GM12801 (cell line): Measurements from ENCODE around the gene SET.

Experiments used
- TF ChIP-seq, protein P1 (sequence below): IDR thresholded peaks from one replicate; pipeline ENCODE4 v1.5.1; 2011; ENCODE audit warnings: control low read depth; ENCODE audit not compliant: insufficient read length; ENCODE audit errors: extremely low read depth

Gene SET

DNA sequence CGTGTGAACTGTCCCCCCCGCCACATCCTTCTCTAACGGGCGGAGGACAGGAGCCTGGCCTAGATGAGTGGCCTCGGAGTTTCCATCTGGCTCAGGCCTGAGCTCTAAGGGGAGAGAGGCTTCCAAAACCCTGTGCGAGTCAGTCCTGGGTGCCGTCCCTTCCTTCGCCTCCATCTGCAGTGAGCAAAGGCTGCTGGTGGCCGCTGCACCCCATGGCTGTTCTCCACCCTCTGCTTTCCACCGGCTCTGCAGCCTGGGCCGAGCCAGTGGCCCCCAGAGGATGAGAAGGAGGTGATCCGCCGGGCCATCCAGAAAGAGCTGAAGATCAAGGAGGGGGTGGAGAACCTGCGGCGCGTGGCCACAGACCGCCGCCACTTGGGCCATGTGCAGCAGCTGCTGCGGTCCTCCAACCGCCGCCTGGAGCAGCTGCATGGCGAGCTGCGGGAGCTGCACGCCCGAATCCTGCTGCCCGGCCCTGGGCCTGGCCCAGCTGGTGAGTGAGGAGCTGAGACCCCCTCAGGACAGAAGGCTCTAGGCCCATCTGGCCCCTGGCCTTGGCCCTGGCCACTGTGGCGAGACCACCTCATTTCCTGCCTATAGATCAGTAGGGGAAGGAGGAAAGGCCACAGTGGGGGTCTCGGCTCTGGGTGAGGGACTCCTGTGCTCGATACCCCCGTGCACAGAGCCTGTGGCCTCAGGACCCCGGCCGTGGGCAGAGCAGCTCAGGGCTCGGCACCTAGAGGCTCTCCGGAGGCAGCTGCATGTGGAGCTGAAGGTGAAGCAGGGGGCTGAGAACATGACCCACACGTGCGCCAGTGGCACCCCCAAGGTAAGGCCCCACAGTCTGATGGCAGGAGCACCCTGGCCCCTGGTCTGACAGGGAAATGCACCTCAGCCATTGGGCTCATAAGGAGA is 16.3 kb downstream of the SET start:
- TF ChIP-seq, protein P1, sequence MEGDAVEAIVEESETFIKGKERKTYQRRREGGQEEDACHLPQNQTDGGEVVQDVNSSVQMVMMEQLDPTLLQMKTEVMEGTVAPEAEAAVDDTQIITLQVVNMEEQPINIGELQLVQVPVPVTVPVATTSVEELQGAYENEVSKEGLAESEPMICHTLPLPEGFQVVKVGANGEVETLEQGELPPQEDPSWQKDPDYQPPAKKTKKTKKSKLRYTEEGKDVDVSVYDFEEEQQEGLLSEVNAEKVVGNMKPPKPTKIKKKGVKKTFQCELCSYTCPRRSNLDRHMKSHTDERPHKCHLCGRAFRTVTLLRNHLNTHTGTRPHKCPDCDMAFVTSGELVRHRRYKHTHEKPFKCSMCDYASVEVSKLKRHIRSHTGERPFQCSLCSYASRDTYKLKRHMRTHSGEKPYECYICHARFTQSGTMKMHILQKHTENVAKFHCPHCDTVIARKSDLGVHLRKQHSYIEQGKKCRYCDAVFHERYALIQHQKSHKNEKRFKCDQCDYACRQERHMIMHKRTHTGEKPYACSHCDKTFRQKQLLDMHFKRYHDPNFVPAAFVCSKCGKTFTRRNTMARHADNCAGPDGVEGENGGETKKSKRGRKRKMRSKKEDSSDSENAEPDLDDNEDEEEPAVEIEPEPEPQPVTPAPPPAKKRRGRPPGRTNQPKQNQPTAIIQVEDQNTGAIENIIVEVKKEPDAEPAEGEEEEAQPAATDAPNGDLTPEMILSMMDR: no peak

DNA sequence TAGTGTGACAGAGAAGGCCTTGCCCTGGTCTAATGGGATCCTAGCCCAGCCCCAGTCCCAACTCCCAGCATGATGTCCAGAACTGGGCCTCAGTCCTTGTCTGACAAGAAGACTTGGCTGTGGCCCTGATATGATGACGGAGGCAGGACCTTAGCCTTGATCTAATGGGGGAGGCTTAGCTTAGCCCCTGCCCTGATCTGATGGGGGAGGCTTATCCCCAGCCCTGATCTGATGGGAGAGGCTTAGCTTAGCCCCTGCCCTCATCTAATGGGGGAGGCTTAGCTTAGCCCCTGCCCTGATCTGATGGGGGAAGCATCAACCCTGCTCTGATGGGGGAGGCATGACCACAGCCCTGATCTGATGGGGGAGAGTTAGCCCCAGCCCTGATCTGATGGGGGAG is 17.0 kb downstream of the SET start:
- TF ChIP-seq, protein P1: no peak

DNA sequence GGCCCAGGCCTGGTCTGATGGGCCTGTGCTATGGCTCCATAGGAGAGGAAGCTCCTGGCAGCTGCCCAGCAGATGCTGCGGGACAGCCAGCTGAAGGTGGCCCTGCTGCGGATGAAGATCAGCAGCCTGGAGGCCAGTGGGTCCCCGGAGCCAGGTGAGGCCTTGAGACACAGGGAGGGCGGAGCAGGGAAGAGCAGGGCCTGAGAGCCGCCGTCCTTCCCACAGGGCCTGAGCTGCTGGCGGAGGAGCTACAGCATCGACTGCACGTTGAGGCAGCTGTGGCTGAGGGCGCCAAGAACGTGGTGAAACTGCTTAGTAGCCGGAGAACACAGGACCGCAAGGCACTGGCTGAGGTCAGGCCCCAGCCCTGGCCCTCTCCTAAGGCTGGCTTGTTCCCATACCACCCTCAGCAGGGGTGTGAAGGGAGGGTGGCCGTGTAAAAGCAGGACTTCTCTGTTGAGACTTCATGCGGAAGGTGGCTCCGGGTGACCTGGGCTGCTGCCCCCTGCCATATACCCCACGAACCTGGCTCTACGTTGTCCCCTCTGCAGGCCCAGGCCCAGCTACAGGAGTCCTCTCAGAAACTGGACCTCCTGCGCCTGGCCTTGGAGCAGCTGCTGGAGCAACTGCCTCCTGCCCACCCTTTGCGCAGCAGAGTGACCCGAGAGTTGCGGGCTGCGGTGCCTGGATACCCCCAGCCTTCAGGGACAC is 17.8 kb downstream of the SET start:
- TF ChIP-seq, protein P1: no peak

DNA sequence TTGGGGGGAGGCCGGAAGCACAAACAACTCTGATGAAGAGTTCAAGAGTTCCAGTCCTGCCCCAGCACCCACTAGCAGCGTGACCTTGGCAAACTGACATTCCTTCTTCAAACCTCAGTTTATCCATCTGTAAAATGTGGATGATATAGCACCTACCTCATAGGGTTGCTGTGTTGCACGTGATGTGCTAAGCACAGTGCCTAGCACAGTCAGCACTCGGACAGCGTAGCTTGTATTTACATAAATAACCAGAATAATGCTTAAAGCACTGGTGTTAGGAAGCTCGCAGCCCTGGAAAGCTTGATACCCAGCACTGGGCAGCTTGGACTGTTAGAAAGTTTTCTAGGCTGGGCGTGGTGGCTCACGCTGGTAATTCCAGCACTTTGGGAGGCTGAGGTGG is 18.4 kb downstream of the SET start:
- TF ChIP-seq, protein P1: no peak

DNA sequence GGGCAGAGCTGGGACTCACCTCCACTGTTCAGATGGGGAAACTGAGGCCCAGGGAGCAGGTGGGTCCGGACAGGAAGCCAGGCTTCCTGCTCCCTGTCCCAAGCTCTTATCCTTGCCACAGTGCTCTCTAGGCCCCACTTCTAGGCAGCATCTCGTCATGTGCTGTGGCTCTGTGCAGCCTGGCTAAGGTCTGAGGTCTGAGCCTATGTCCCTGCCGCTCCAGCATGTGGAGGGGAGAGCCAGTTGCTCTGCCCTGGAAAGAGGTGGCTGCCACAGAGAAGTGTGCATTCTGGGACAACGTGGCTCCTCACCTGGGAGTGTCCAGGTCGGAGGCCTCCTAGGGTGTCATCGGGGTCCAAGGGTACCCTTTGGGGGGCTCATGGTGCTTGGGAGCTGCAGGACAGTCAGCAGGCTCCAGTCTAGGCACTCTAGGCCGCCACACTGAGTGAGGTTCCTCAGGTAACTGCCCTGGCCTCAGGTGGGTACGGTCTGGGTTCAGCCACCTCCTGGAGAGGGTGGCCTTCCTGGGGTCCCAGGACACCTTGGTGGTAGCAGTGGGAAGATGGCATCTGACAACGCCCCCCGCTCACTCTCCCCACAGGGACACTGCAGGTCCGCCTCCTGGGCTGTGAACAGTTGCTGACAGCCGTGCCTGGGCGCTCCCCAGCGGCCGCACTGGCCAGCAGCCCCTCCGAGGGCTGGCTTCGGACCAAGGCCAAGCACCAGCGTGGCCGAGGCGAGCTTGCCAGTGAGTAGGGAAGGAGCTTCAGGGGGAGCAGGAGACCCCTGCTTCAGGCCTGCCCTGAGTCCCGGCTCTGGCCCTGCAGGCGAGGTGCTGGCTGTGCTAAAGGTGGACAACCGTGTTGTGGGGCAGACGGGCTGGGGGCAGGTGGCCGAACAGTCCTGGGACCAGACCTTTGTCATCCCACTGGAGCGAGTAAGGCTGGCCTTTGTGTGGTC is 23.7 kb downstream of the SET start:
- TF ChIP-seq, protein P1: no peak

DNA sequence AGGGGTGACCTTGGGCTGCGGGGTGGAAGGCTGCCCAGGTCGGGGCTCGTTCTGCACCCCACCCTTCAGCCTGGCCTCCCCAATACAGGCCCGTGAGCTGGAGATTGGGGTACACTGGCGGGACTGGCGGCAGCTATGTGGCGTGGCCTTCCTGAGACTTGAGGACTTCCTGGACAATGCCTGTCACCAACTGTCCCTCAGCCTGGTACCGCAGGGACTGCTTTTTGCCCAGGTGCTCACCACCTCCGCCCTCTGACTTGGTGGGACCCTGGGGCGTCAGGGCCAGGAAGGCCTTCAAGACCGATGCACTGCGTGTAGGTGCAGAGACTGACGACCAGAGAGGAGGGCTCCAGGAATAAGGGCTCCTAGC is 24.4 kb downstream of the SET start:
- TF ChIP-seq, protein P1: no peak
